ENCODE results near the gene KCNN3.

KCNN3 gene

DNA sequence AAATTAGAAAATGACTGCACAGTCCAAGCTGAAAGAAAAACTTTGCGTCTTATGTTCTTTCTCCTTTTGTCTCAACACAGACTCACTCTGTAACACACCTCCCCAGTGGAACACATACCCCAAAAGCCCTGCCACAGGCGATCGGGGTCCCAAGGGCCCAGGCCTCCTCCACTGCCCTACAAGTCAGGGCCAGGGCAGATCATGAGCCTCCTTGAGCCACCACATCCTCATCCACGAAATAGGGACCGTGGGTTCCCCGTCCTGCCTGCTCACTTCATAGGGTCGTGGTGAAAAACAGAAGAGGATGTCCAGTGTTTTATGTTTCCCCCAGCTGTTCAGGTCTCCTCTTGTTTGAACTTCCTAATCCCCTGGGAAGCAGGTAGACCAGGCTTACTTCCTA, 116.7 kb downstream of the KCNN3 start:
- no peak overlapping the region for H3K27ac ChIP-seq (replicated peaks)
- no peak overlapping the region for H3K4me3 ChIP-seq (replicated peaks; ENCODE audit: insufficient read depth, low read length)
- DNase-seq (ENCODE audit: low read depth in 1 of 2, low spot score in 1 of 2) = no peak
- H3K27me3 ChIP-seq (ENCODE audit: insufficient read depth, poor library complexity, severe bottlenecking) = no peaks in the 10 kb centered on the region
- TF ChIP-seq POLR2AphosphoS5 (IDR thresholded peaks at IDR 0.05; ENCODE audit: low read depth) = no peak
- TF ChIP-seq, protein P1, sequence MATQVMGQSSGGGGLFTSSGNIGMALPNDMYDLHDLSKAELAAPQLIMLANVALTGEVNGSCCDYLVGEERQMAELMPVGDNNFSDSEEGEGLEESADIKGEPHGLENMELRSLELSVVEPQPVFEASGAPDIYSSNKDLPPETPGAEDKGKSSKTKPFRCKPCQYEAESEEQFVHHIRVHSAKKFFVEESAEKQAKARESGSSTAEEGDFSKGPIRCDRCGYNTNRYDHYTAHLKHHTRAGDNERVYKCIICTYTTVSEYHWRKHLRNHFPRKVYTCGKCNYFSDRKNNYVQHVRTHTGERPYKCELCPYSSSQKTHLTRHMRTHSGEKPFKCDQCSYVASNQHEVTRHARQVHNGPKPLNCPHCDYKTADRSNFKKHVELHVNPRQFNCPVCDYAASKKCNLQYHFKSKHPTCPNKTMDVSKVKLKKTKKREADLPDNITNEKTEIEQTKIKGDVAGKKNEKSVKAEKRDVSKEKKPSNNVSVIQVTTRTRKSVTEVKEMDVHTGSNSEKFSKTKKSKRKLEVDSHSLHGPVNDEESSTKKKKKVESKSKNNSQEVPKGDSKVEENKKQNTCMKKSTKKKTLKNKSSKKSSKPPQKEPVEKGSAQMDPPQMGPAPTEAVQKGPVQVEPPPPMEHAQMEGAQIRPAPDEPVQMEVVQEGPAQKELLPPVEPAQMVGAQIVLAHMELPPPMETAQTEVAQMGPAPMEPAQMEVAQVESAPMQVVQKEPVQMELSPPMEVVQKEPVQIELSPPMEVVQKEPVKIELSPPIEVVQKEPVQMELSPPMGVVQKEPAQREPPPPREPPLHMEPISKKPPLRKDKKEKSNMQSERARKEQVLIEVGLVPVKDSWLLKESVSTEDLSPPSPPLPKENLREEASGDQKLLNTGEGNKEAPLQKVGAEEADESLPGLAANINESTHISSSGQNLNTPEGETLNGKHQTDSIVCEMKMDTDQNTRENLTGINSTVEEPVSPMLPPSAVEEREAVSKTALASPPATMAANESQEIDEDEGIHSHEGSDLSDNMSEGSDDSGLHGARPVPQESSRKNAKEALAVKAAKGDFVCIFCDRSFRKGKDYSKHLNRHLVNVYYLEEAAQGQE (IDR thresholded peaks at IDR 0.05; ENCODE audit: insufficient replicate concordance, low read depth) = no peak
- TF ChIP-seq CTCF (IDR thresholded peaks at IDR 0.05; ENCODE audit: insufficient read depth, low read length) = no peak
- TF ChIP-seq GABPA (IDR thresholded peaks at IDR 0.05; ENCODE audit: low read depth) = no peak
- no peak for TF ChIP-seq SPI1 (IDR thresholded peaks at IDR 0.05; ENCODE audit: borderline replicate concordance, low read depth)

GRCh38 chr1:154752273-154753030, 117.6 kb downstream of the KCNN3 start:
- no peak for DNase-seq (ENCODE audit: low read depth in 1 of 2, low spot score in 1 of 2)
- Histone ChIP-seq H3K4me3 (replicated peaks; ENCODE audit: insufficient read depth, low read length) (no peak overlapping the region), H3K27ac (replicated peaks) (no peak overlapping the region), H3K27me3 (ENCODE audit: insufficient read depth, poor library complexity, severe bottlenecking) (no peaks in the 10 kb centered on the region)
- TF ChIP-seq, protein P1 (IDR thresholded peaks at IDR 0.05; ENCODE audit: insufficient replicate concordance, low read depth) = no peak
- TF ChIP-seq GABPA (IDR thresholded peaks at IDR 0.05; ENCODE audit: low read depth) (no peak), SPI1 (IDR thresholded peaks at IDR 0.05; ENCODE audit: borderline replicate concordance, low read depth) (no peak), CTCF (IDR thresholded peaks at IDR 0.05; ENCODE audit: insufficient read depth, low read length) (no peak), POLR2AphosphoS5 (IDR thresholded peaks at IDR 0.05; ENCODE audit: low read depth) (no peak)

GRCh38 chr1:154751690-154752089, 118.4 kb downstream of the KCNN3 start:
- H3K27ac ChIP-seq (replicated peaks) = no peak overlapping the region; the same call in 1 of the 2 replicates
- H3K27me3 ChIP-seq (ENCODE audit: insufficient read depth, poor library complexity, severe bottlenecking) = no peaks in the 10 kb centered on the region
- TF ChIP-seq, protein P1 (IDR thresholded peaks at IDR 0.05; ENCODE audit: insufficient replicate concordance, low read depth) = no peak
- no peak for TF ChIP-seq GABPA (IDR thresholded peaks at IDR 0.05; ENCODE audit: low read depth)
- no peak for TF ChIP-seq SPI1 (IDR thresholded peaks at IDR 0.05; ENCODE audit: borderline replicate concordance, low read depth)
- no peak for TF ChIP-seq POLR2AphosphoS5 (IDR thresholded peaks at IDR 0.05; ENCODE audit: low read depth)
- TF ChIP-seq CTCF (IDR thresholded peaks at IDR 0.05; ENCODE audit: insufficient read depth, low read length) = no peak
- no peak overlapping the region for H3K4me3 ChIP-seq (replicated peaks; ENCODE audit: insufficient read depth, low read length)
- peak; percentile 78 to 82 for DNase-seq (ENCODE audit: low read depth in 1 of 2, low spot score in 1 of 2)
